ENCODE results near the gene NUP93. TPM values are rescaled to one million over a fixed set of nuclear protein-coding genes. Genes with fewer than 3 reads are reported as not detected.
"Not testable (repeated sequence)": the region's sequence is repeated elsewhere in the genome, so short reads cannot be mapped to it uniquely, and the experiment has no call there.

NUP93 gene
- total RNA-seq, 5 donors from 2014 or later (not counting 1 experiment from before 2014, with no cell fraction given), result 52.6 to 72.4 (median 60.5) TPM

GRCh38 chr16:56807011-56807675, 77.2 kb downstream of the NUP93 start:
- peaks cover 37% of the 10 kb centered on the region for H3K36me3 Mint-ChIP-seq

GRCh38 chr16:56807676-56808067, 77.7 kb downstream of the NUP93 start:
- H3K4me3 Mint-ChIP-seq; CTCF ChIA-PET; ATAC-seq (replicated peaks in 1 of 4); POLR2A ChIA-PET; H3K9me3 Mint-ChIP-seq; H3K27ac Mint-ChIP-seq; H3K27ac ChIP-seq (ENCODE audit: low read length); H3K27me3 ChIP-seq (replicated peaks in 1 of 2; ENCODE audit: control insufficient read depth in 2 of 2, extremely low read depth in 1 of 2, insufficient read depth in 2 of 2, low read length in 1 of 2); DNase-seq; H3K9me3 ChIP-seq; H3K4me1 Mint-ChIP-seq; H3K4me1 ChIP-seq (ENCODE audit: control insufficient read depth in 1 of 2, extremely low read depth in 1 of 2, insufficient read depth in 2 of 2, low read length in 2 of 2); H3K27me3 Mint-ChIP-seq; H3K4me3 ChIP-seq (ENCODE audit: control insufficient read depth in 1 of 2, extremely low read depth in 1 of 2, low read length in 1 of 2): not testable (repeated sequence)
- no CpG with 5 or more reads among the region's 9 CpGs for WGBS (ENCODE audit: insufficient coverage)
- H3K36me3 Mint-ChIP-seq, result peaks cover 37% of the 10 kb centered on the region
- H3K36me3 ChIP-seq (ENCODE audit: control insufficient read depth in 2 of 2, extremely low read depth in 1 of 2, insufficient read depth in 1 of 2, low read length in 1 of 2), result peaks cover 15 to 23% of the 10 kb centered on the region in 2 donors

More at GRCh38 chr16:56807011-56807675, 77.2 kb downstream of the NUP93 start:
- no peaks in the 10 kb centered on the region for H3K4me1 Mint-ChIP-seq
- Histone ChIP-seq H3K36me3 (ENCODE audit: control insufficient read depth in 2 of 2, extremely low read depth in 1 of 2, insufficient read depth in 1 of 2, low read length in 1 of 2) (peaks cover 15 to 23% of the 10 kb centered on the region in 2 donors), H3K4me1 (ENCODE audit: control insufficient read depth in 1 of 2, extremely low read depth in 1 of 2, insufficient read depth in 2 of 2, low read length in 2 of 2) (no peaks in the 10 kb centered on the region), H3K4me3 (ENCODE audit: control insufficient read depth in 1 of 2, extremely low read depth in 1 of 2, low read length in 1 of 2) (no peak overlapping the region), H3K9me3 (no peaks in the 10 kb centered on the region), H3K27me3 (replicated peaks in 1 of 2; ENCODE audit: control insufficient read depth in 2 of 2, extremely low read depth in 1 of 2, insufficient read depth in 2 of 2, low read length in 1 of 2) (no peaks in the 10 kb centered on the region), H3K27ac (ENCODE audit: low read length) (no peak overlapping the region)
- DNase-seq, result no peak
- ATAC-seq (replicated peaks in 1 of 4), result no peak
- ChIA-PET POLR2A (no interaction called here), CTCF (no interaction called here)
- no peaks in the 10 kb centered on the region for H3K9me3 Mint-ChIP-seq
- H3K4me3 Mint-ChIP-seq, result no peak overlapping the region
- H3K27me3 Mint-ChIP-seq, result no peaks in the 10 kb centered on the region
- H3K27ac Mint-ChIP-seq, result no peak overlapping the region
- 100% methylated on average over 1 of the region's 3 CpGs for WGBS (ENCODE audit: insufficient coverage)

DNA sequence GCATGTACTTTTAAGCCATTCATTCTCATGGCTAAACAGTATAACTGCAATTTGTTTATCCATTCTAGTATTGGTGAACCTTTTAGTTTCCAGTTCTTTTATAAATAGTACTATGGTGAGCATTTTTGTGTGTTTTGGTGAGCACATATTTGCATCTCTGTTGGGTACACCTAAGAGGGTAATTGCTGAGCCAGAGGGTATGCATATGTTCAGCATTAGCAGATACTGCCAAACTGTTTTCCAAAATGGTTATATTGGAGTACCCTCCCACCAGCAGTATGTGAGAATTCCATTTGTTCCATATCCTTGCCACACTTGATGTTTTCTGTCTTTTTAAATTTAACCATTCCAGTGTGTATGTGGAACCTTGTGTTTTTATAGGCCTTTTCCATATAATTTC, 81.0 kb downstream of the NUP93 start:
- Histone ChIP-seq H3K36me3 (ENCODE audit: control insufficient read depth in 2 of 2, extremely low read depth in 1 of 2, insufficient read depth in 1 of 2, low read length in 1 of 2) (peaks cover 10 to 17% of the 10 kb centered on the region in 2 donors), H3K27ac (ENCODE audit: low read length) (no peak overlapping the region), H3K27me3 (replicated peaks in 1 of 2; ENCODE audit: control insufficient read depth in 2 of 2, extremely low read depth in 1 of 2, insufficient read depth in 2 of 2, low read length in 1 of 2) (no peaks in the 10 kb centered on the region), H3K4me3 (ENCODE audit: control insufficient read depth in 1 of 2, extremely low read depth in 1 of 2, low read length in 1 of 2) (no peak overlapping the region), H3K4me1 (ENCODE audit: control insufficient read depth in 1 of 2, extremely low read depth in 1 of 2, insufficient read depth in 2 of 2, low read length in 2 of 2) (no peaks in the 10 kb centered on the region), H3K9me3 (no peaks in the 10 kb centered on the region)
- ATAC-seq (replicated peaks in 1 of 4) (no peak), DNase-seq (no peak)
- no peak overlapping the region for H3K4me3 Mint-ChIP-seq
- ChIA-PET POLR2A (interaction anchor here in 1 of 2 donors (0.6 kb wide), 1 partner anchor 25 kb away, joined by 3 read pairs; no protein-coding TSS in a partner anchor), CTCF (no interaction called here)
- H3K27me3 Mint-ChIP-seq, result no peaks in the 10 kb centered on the region
- no peaks in the 10 kb centered on the region for H3K9me3 Mint-ChIP-seq
- no peak overlapping the region for H3K27ac Mint-ChIP-seq
- H3K36me3 Mint-ChIP-seq, result peaks cover 30% of the 10 kb centered on the region
- H3K4me1 Mint-ChIP-seq, result no peaks in the 10 kb centered on the region

GRCh38 chr16:56811602-56812001, 81.7 kb downstream of the NUP93 start:
- not testable (repeated sequence) for H3K4me1 ChIP-seq (ENCODE audit: control insufficient read depth in 1 of 2, extremely low read depth in 1 of 2, insufficient read depth in 2 of 2, low read length in 2 of 2)

GRCh38 chr16:56812884-56813283, 83.0 kb downstream of the NUP93 start:
- Histone ChIP-seq H3K27me3 (replicated peaks in 1 of 2; ENCODE audit: control insufficient read depth in 2 of 2, extremely low read depth in 1 of 2, insufficient read depth in 2 of 2, low read length in 1 of 2) (no peaks in the 10 kb centered on the region), H3K27ac (ENCODE audit: low read length) (no peak overlapping the region), H3K36me3 (ENCODE audit: control insufficient read depth in 2 of 2, extremely low read depth in 1 of 2, insufficient read depth in 1 of 2, low read length in 1 of 2) (peaks cover 0 to 2% of the 10 kb centered on the region in 2 donors), H3K4me3 (ENCODE audit: control insufficient read depth in 1 of 2, extremely low read depth in 1 of 2, low read length in 1 of 2) (no peak overlapping the region), H3K4me1 (ENCODE audit: control insufficient read depth in 1 of 2, extremely low read depth in 1 of 2, insufficient read depth in 2 of 2, low read length in 2 of 2) (no peaks in the 10 kb centered on the region), H3K9me3 (no peaks in the 10 kb centered on the region)
- no peak overlapping the region for H3K27ac Mint-ChIP-seq
- no peaks in the 10 kb centered on the region for H3K27me3 Mint-ChIP-seq
- no peak overlapping the region for H3K4me3 Mint-ChIP-seq
- DNase-seq (no peak), ATAC-seq (replicated peaks in 1 of 4) (no peak)
- no peaks in the 10 kb centered on the region for H3K9me3 Mint-ChIP-seq
- POLR2A ChIA-PET, result no interaction called here
- CTCF ChIA-PET, result no interaction called here
- H3K4me1 Mint-ChIP-seq, result no peaks in the 10 kb centered on the region
- H3K36me3 Mint-ChIP-seq, result peaks cover 18% of the 10 kb centered on the region

More at GRCh38 chr16:56811602-56812001, 81.7 kb downstream of the NUP93 start:
- H3K27ac Mint-ChIP-seq; DNase-seq; H3K27me3 Mint-ChIP-seq; H3K4me3 Mint-ChIP-seq; H3K9me3 ChIP-seq; CTCF ChIA-PET; H3K4me3 ChIP-seq (ENCODE audit: control insufficient read depth in 1 of 2, extremely low read depth in 1 of 2, low read length in 1 of 2); ATAC-seq (replicated peaks in 1 of 4); H3K4me1 Mint-ChIP-seq; H3K27ac ChIP-seq (ENCODE audit: low read length); H3K9me3 Mint-ChIP-seq; H3K27me3 ChIP-seq (replicated peaks in 1 of 2; ENCODE audit: control insufficient read depth in 2 of 2, extremely low read depth in 1 of 2, insufficient read depth in 2 of 2, low read length in 1 of 2); POLR2A ChIA-PET: not testable (repeated sequence)
- H3K36me3 Mint-ChIP-seq, result peaks cover 26% of the 10 kb centered on the region
- H3K36me3 ChIP-seq (ENCODE audit: control insufficient read depth in 2 of 2, extremely low read depth in 1 of 2, insufficient read depth in 1 of 2, low read length in 1 of 2), result peaks cover 3 to 11% of the 10 kb centered on the region in 2 donors
- WGBS (ENCODE audit: insufficient coverage), result 94% methylated on average over 2 of the region's 5 CpGs

DNA sequence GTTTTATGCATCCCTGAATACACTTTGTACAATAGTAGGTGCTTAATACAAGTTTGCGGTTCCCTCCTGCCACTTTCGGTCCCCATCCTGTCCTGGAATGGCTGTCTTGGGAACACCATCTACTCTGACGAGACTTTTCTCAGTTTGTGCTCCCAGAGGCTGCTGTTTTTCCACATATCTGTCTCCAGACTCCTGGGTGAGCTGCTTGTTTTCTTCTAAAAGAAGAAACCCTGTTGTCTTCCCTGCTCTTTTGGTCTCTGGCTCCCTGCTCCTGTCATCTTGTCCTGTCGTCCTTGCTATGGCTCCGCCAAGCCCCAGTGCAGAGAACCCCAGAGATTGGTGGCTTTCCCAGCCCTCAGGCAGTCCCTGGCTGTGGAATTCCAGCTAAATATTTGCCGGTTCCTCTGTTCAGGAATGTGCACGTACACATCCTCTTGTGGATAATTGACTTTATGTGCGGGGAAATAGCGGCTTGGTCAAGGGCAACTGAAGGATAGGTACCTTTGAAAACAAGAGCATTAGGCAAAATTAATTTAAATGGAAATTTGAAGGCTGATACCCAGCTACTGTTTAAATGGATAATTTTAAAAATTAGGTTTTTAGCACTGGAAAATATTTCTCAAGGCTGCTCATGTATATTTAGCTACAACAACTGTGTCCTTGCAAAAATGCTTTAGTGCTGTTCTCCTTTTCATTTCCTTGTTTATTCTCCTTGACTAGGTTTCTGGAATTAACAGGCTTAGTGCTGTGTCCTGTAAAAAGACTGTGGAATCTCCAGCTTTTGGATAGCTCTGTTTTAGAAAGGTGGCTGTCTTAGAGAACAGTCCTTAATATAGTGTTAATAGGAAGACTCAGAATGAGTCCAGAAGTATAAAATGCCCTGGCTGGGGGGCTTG, 84.9 kb downstream of the NUP93 start:
- DNase-seq (no peak), ATAC-seq (replicated peaks in 1 of 4) (no peak)
- H3K4me3 Mint-ChIP-seq, result no peak overlapping the region
- H3K27ac Mint-ChIP-seq, result no peak overlapping the region
- Histone ChIP-seq H3K4me1 (ENCODE audit: control insufficient read depth in 1 of 2, extremely low read depth in 1 of 2, insufficient read depth in 2 of 2, low read length in 2 of 2) (no peaks in the 10 kb centered on the region), H3K27ac (ENCODE audit: low read length) (no peak overlapping the region), H3K9me3 (no peaks in the 10 kb centered on the region), H3K27me3 (replicated peaks in 1 of 2; ENCODE audit: control insufficient read depth in 2 of 2, extremely low read depth in 1 of 2, insufficient read depth in 2 of 2, low read length in 1 of 2) (no peaks in the 10 kb centered on the region), H3K4me3 (ENCODE audit: control insufficient read depth in 1 of 2, extremely low read depth in 1 of 2, low read length in 1 of 2) (no peak overlapping the region), H3K36me3 (ENCODE audit: control insufficient read depth in 2 of 2, extremely low read depth in 1 of 2, insufficient read depth in 1 of 2, low read length in 1 of 2) (peaks cover 0 to 18% of the 10 kb centered on the region in 2 donors)
- no peaks in the 10 kb centered on the region for H3K4me1 Mint-ChIP-seq
- POLR2A ChIA-PET, result interaction anchor here in 1 of 2 donors (0.7 kb wide), 1 partner anchor 16 kb away, joined by 3 read pairs; no protein-coding TSS in a partner anchor
- WGBS (ENCODE audit: insufficient coverage), result 100% methylated on average over 7 of the region's 9 CpGs
- no peaks in the 10 kb centered on the region for H3K27me3 Mint-ChIP-seq
- H3K36me3 Mint-ChIP-seq, result peaks cover 19% of the 10 kb centered on the region
- CTCF ChIA-PET, result interaction anchor here in 1 of 2 donors (0.6 kb wide), 1 partner anchor 108 kb away, joined by 4 read pairs; no protein-coding TSS in a partner anchor
- H3K9me3 Mint-ChIP-seq, result no peaks in the 10 kb centered on the region

Data from T-cell (primary cell).